IMR-90 (cell line): ENCODE measurements around the gene TOX3. TPM values are rescaled to one million over a fixed set of nuclear protein-coding genes. Genes with fewer than 3 reads are reported as not detected.

ENCODE experiments used
- ATAC-seq: fragments of 200-7000 bp; cut with Tn5 transposase; 2 replicates; pipeline ENCODE4 v1.9.1; 2020; ENCODE audit warnings: low read depth, mild to moderate bottlenecking, moderate library complexity
- BruUV-seq: library from RNA; stranded (reverse); fragments of 400-500 nt; replicated peaks from 2 replicates; lab custom pipeline; 2021; lab: Mats Ljungman, UMichigan
- CTCF ChIA-PET: fragments of 300-600 bp; formaldehyde crosslinking; extraction: SDS; loops from one replicate; lab custom pipeline; 2021; ENCODE audit warnings: antibody characterized with exemption; lab: Yijun Ruan, JAX
- POLR2A ChIA-PET: fragments of 300-600 bp; sonication (Branson Sonifier 250); formaldehyde crosslinking; loops from one replicate; lab custom pipeline; 2022; ENCODE audit warnings: antibody characterized with exemption; ENCODE audit not compliant: unreplicated experiment; lab: Charles Lee
- DNase-seq: peaks from one replicate; pipeline ENCODE4 v3.0.0; 2013
- H2AFZ ChIP-seq: replicated peaks from 2 replicates; pipeline ENCODE3; 2013; ENCODE audit warnings: low read length, mild to moderate bottlenecking; ENCODE audit not compliant: poor library complexity
- H2AK5ac ChIP-seq: 2 replicates; pipeline ENCODE4 v1.6.1; 2013; ENCODE audit warnings: low read depth, low read length, inconsistent platforms
- H2AK9ac ChIP-seq: replicated peaks from 2 replicates; pipeline ENCODE3; 2013; ENCODE audit warnings: mild to moderate bottlenecking, low read depth, low read length, moderate library complexity; ENCODE audit not compliant: poor library complexity
- H2BK120ac ChIP-seq: 2 replicates; pipeline ENCODE4 v1.6.1; 2013; ENCODE audit warnings: low read depth, low read length, inconsistent platforms
- H2BK15ac ChIP-seq: 3 replicates; pipeline ENCODE4 v1.6.1; 2013; ENCODE audit warnings: low read depth, low read length, inconsistent platforms
- H2BK20ac ChIP-seq: 2 replicates; pipeline ENCODE4 v1.6.1; 2013; ENCODE audit warnings: low read depth, mild to moderate bottlenecking, inconsistent platforms, low read length, moderate library complexity
- H2BK5ac ChIP-seq: 2 replicates; pipeline ENCODE4 v1.6.1; 2013; ENCODE audit warnings: mild to moderate bottlenecking, low read depth, low read length, inconsistent platforms; ENCODE audit not compliant: poor library complexity, severe bottlenecking
- H3K14ac ChIP-seq: replicated peaks from 2 replicates; pipeline ENCODE4 v1.6.1; 2013; ENCODE audit warnings: low read depth, low read length, inconsistent platforms
- H3K18ac ChIP-seq: 2 replicates; pipeline ENCODE4 v1.6.1; 2013; ENCODE audit warnings: low read depth, low read length, control low read depth
- H3K23ac ChIP-seq: 2 replicates; pipeline ENCODE4 v1.6.1; 2013; ENCODE audit warnings: low read depth, low read length, inconsistent platforms
- H3K27ac ChIP-seq: 2 replicates; pipeline ENCODE4 v1.5.1; 2013; ENCODE audit warnings: mild to moderate bottlenecking, control low read depth, low read length; ENCODE audit not compliant: insufficient read depth
- H3K27me3 ChIP-seq: 2 replicates; pipeline ENCODE4 v1.6.1; 2013; ENCODE audit warnings: low read length; ENCODE audit not compliant: control insufficient read depth, insufficient read depth
- H3K36me3 ChIP-seq: 2 replicates; pipeline ENCODE4 v1.6.1; 2013; ENCODE audit warnings: low read length, mixed read lengths; ENCODE audit not compliant: control insufficient read depth, insufficient read depth
- H3K4ac ChIP-seq: 2 replicates; pipeline ENCODE4 v1.6.1; 2013; ENCODE audit warnings: low read depth, low read length, inconsistent platforms
- H3K4me1 ChIP-seq: 2 replicates; pipeline ENCODE4 v1.6.1; 2013; ENCODE audit warnings: low read length, mixed read lengths; ENCODE audit not compliant: control insufficient read depth, insufficient read depth
- H3K4me2 ChIP-seq: 2 replicates; pipeline ENCODE4 v1.6.1; 2013; ENCODE audit warnings: low read depth, mild to moderate bottlenecking, control low read depth, low read length, moderate library complexity
- H3K4me3 ChIP-seq: 2 replicates; pipeline ENCODE4 v1.5.1; 2013; ENCODE audit warnings: low read depth, mild to moderate bottlenecking, control low read depth, low read length, moderate library complexity; ENCODE audit not compliant: insufficient read depth
- H3K56ac ChIP-seq: 2 replicates; pipeline ENCODE4 v1.6.1; 2013; ENCODE audit warnings: low read length, inconsistent platforms; ENCODE audit not compliant: insufficient read depth; ENCODE audit errors: extremely low read depth
- H3K79me1 ChIP-seq, 2 experiments: 2 replicates each; pipeline ENCODE4 v1.6.1; 2013; ENCODE audit warnings: low read length in 2 of 2, inconsistent platforms in 1 of 2, low read depth in 1 of 2
- H3K9ac ChIP-seq: 2 replicates; pipeline ENCODE4 v1.6.1; 2013; ENCODE audit warnings: low read depth, low read length, control low read depth
- H3K9me1 ChIP-seq: 2 replicates; pipeline ENCODE4 v1.6.1; 2013; ENCODE audit warnings: low read length, inconsistent platforms; ENCODE audit not compliant: insufficient read depth
- H3K9me3 ChIP-seq: 2 replicates; pipeline ENCODE4 v1.6.1; 2013; ENCODE audit warnings: low read length; ENCODE audit not compliant: control insufficient read depth, insufficient read depth
- H4K20me1 ChIP-seq: 2 replicates; pipeline ENCODE4 v1.6.1; 2013; ENCODE audit warnings: low read length, inconsistent platforms; ENCODE audit not compliant: insufficient read depth
- H4K5ac ChIP-seq: 2 replicates; pipeline ENCODE4 v1.6.1; 2013; ENCODE audit warnings: mild to moderate bottlenecking, low read depth, low read length, control low read depth
- H4K8ac ChIP-seq, 2 experiments: 2 replicates each; pipeline ENCODE4 v1.6.1; 2013; ENCODE audit warnings: low read depth in 2 of 2, low read length in 2 of 2, control low read depth in 1 of 2, inconsistent platforms in 1 of 2
- H4K91ac ChIP-seq: 2 replicates; pipeline ENCODE4 v1.6.1; 2013; ENCODE audit warnings: low read depth, low read length, inconsistent platforms; ENCODE audit not compliant: insufficient read depth
- BHLHE40 ChIP-seq: fragments of 150-350 bp; IDR thresholded peaks from 2 replicates; pipeline ENCODE4 v1.6.1; 2016; ENCODE audit warnings: mild to moderate bottlenecking, low read depth, low read length
- CEBPB ChIP-seq: IDR thresholded peaks from 2 replicates; pipeline ENCODE4 v1.6.1; 2012; ENCODE audit warnings: low read depth, low read length, improper control_type of control experiment
- ELK1 ChIP-seq: fragments of 150-350 bp; IDR thresholded peaks from 2 replicates; pipeline ENCODE4 v1.6.1; 2016; ENCODE audit warnings: low read depth, mild to moderate bottlenecking, low read length, moderate library complexity, borderline replicate concordance
- FOS ChIP-seq: fragments of 150-350 bp; IDR thresholded peaks from 2 replicates; pipeline ENCODE4 v1.6.1; 2016; ENCODE audit warnings: low read depth, low read length
- MAFK ChIP-seq: IDR thresholded peaks from 2 replicates; pipeline ENCODE4 v1.6.1; 2012; ENCODE audit warnings: low read depth, low read length, improper control_type of control experiment
- MAZ ChIP-seq: IDR thresholded peaks from 2 replicates; pipeline ENCODE4 v1.6.1; 2012; ENCODE audit warnings: low read depth, mild to moderate bottlenecking, low read length, improper control_type of control experiment, moderate library complexity, borderline replicate concordance
- MXI1 ChIP-seq: IDR thresholded peaks from 2 replicates; pipeline ENCODE4 v1.6.1; 2012; ENCODE audit warnings: low read depth, mild to moderate bottlenecking, low read length, moderate library complexity, borderline replicate concordance
- POLR2A ChIP-seq: IDR thresholded peaks from 2 replicates; pipeline ENCODE4 v1.6.1; 2012; ENCODE audit warnings: mild to moderate bottlenecking, low read depth, low read length
- RAD21 ChIP-seq: IDR thresholded peaks from 2 replicates; pipeline ENCODE4 v1.6.1; 2012; ENCODE audit warnings: low read length, improper control_type of control experiment
- RCOR1 ChIP-seq: IDR thresholded peaks from 2 replicates; pipeline ENCODE4 v1.6.1; 2012; ENCODE audit warnings: mild to moderate bottlenecking, low read length, improper control_type of control experiment; ENCODE audit not compliant: insufficient replicate concordance
- RFX5 ChIP-seq: IDR thresholded peaks from 2 replicates; pipeline ENCODE4 v1.8.0; 2012; ENCODE audit warnings: low read depth, mild to moderate bottlenecking, low read length, moderate library complexity
- SMC3 ChIP-seq: fragments of 150-350 bp; IDR thresholded peaks from 2 replicates; pipeline ENCODE4 v1.6.1; 2016; ENCODE audit warnings: low read depth, mild to moderate bottlenecking, antibody characterized with exemption, low read length, moderate library complexity
- WGBS, 2 experiments: methylation state at CpG; one replicate each; pipeline versions ENCODE4 v1.1.5 to v1.1.7; 2013; ENCODE audit warnings: missing lambda C conversion rate in 2 of 2; ENCODE audit not compliant: insufficient read length in 1 of 2; ENCODE audit errors: extremely low coverage in 2 of 2; 5-methylcytosine and 5-hydroxymethylcytosine counted together
- dilution Hi-C: fragments of 300-500 bp; cut with HindIII; formaldehyde crosslinking; loops from one replicate; pipeline ENCODE4 v1.14.3; 2018; ENCODE audit warnings: low sequenced_read_pairs; ENCODE audit not compliant: unreplicated experiment
- in situ Hi-C: fragments of 300-500 bp; cut with MboI; formaldehyde crosslinking; loops from 3 replicates; pipeline ENCODE4 v1.14.3; 2019; ENCODE audit warnings: low sequenced_read_pairs, inconsistent platforms, mixed read lengths
- intact Hi-C: fragments of 100-400 bp; cut with micrococcal nuclease; formaldehyde crosslinking; loops from 2 replicates; pipeline ENCODE4 v1.10.0; 2022
- polyA plus RNA-seq, 3 experiments: library from polyadenylated mRNA; depleted of rRNA; stranded (reverse); fragments of >200 nt; gene quantifications; 2 replicates each; pipeline ENCODE4 v1.2.3, GENCODE V29; 2012; ENCODE audit warnings: low replicate concordance in 1 of 3
- total RNA-seq: library from RNA; depleted of rRNA; stranded (reverse); fragments of >200 nt; gene quantifications from 2 replicates; pipeline ENCODE4 v1.2.3, GENCODE V29; 2012

Gene TOX3
- total and polyA plus RNA-seq, 2 of the 4 experiments (the other 2 are of a cell fraction) = not detected

- H4K20me1 ChIP-seq = no peaks in the 10 kb centered on the region
- ATAC-seq (no peak), DNase-seq (no peak)
- H4K5ac ChIP-seq = no peak overlapping the region
- in situ Hi-C loops = no loop called here
- no peak overlapping the region for H3K9ac ChIP-seq
- H4K91ac ChIP-seq = no peak overlapping the region
- ChIA-PET POLR2A (no interaction called here), CTCF (interaction anchor here (0.6 kb wide), 3 partner anchors 10 to 354 kb away, joined by 3 read pairs; no protein-coding TSS in a partner anchor)
- no peak overlapping the region for H4K8ac ChIP-seq
- H2AK5ac ChIP-seq = no peak overlapping the region
- H3K4ac ChIP-seq = no peak overlapping the region
- H3K18ac ChIP-seq = no peak overlapping the region
- H3K4me3 ChIP-seq = no peak overlapping the region
- H2BK20ac ChIP-seq = no peak overlapping the region
- TF ChIP-seq POLR2A (no peak), MXI1 (no peak), MAZ (no peak), SMC3 (no peak), MAFK (no peak), CEBPB (no peak), RCOR1 (no peak), FOS (no peak), BHLHE40 (no peak), ELK1 (no peak), RAD21 (no peak), RFX5 (no peak)
- H3K27ac ChIP-seq = no peak overlapping the region
- no peak overlapping the region for H2AK9ac ChIP-seq
- dilution Hi-C loops = no loop called here
- H2BK15ac ChIP-seq = no peak overlapping the region
- no peaks in the 10 kb centered on the region for H3K9me1 ChIP-seq
- no peaks in the 10 kb centered on the region for H3K27me3 ChIP-seq
- H3K4me1 ChIP-seq = no peaks in the 10 kb centered on the region
- BruUV-seq = no TSS peak
- H3K4me2 ChIP-seq = no peak overlapping the region
- H2AFZ ChIP-seq = no peak overlapping the region
- H3K23ac ChIP-seq = no peak overlapping the region
- H2BK120ac ChIP-seq = no peak overlapping the region
- H3K56ac ChIP-seq = no peak overlapping the region
- no peak overlapping the region for H2BK5ac ChIP-seq
- H3K79me1 ChIP-seq = no peaks in the 10 kb centered on the region
- no peak overlapping the region for H3K14ac ChIP-seq
- intact Hi-C loops = no loop called here
- H3K36me3 ChIP-seq = no peaks in the 10 kb centered on the region
- H3K9me3 ChIP-seq = no peaks in the 10 kb centered on the region
- 50% methylated on average over 1 of the region's 4 CpGs; no CpG with 5 or more reads in 1 of the 2 experiments for WGBS, 2 experiments
These were observed 31.8 kb downstream of the TOX3 start for GRCh38 chr16:52515068-52515671.
